ENCODE data around the gene SLC2A4.

SLC2A4 gene

GRCh38 chr17:7308625-7309433 is 27.3 kb downstream of the SLC2A4 start:
- Histone ChIP-seq H3K27ac (peak overlapping the region; percentile 99), H3K4me3 (peak overlapping the region; percentile 92)
- peak; percentile 86 for DNase-seq (ENCODE audit: low spot score)
- TF ChIP-seq, protein P1, sequence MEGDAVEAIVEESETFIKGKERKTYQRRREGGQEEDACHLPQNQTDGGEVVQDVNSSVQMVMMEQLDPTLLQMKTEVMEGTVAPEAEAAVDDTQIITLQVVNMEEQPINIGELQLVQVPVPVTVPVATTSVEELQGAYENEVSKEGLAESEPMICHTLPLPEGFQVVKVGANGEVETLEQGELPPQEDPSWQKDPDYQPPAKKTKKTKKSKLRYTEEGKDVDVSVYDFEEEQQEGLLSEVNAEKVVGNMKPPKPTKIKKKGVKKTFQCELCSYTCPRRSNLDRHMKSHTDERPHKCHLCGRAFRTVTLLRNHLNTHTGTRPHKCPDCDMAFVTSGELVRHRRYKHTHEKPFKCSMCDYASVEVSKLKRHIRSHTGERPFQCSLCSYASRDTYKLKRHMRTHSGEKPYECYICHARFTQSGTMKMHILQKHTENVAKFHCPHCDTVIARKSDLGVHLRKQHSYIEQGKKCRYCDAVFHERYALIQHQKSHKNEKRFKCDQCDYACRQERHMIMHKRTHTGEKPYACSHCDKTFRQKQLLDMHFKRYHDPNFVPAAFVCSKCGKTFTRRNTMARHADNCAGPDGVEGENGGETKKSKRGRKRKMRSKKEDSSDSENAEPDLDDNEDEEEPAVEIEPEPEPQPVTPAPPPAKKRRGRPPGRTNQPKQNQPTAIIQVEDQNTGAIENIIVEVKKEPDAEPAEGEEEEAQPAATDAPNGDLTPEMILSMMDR (IDR thresholded peaks at IDR 0.05) = no peak

DNA sequence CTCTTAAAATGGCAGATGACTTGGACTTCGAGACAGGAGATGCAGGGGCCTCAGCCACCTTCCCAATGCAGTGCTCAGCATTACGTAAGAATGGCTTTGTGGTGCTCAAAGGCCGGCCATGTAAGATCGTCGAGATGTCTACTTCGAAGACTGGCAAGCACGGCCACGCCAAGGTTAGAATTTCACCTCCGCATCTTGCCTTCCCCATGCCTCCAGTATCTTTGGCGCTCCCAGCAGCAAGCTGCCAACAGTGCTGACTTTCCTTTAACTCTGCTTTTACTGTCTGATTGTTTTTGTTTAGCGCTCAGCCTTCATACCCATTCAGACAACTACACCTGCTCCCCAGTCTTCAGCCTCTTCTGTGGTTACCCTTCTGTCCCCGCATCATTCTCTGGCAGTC is 28.1 kb downstream of the SLC2A4 start:
- no peak for DNase-seq (ENCODE audit: low spot score)
- Histone ChIP-seq H3K4me3 (peak overlapping the region; percentile 92), H3K27ac (peak overlapping the region in 1 of 2 donors; percentile 99)
- TF ChIP-seq, protein P1 (IDR thresholded peaks at IDR 0.05) = no peak

GRCh38 chr17:7311110-7311705 is 29.7 kb downstream of the SLC2A4 start:
- no peak overlapping the region for H3K4me3 ChIP-seq
- peak overlapping the region in 1 of 2 donors; percentile 42 for H3K27ac ChIP-seq
- no peak for DNase-seq (ENCODE audit: low spot score)
- TF ChIP-seq, protein P1 (IDR thresholded peaks at IDR 0.05) = no peak

GRCh38 chr17:7312432-7313087 is 31.0 kb downstream of the SLC2A4 start:
- no peak for DNase-seq (ENCODE audit: low spot score)
- Histone ChIP-seq H3K27ac (peak overlapping the region in 1 of 2 donors; percentile 21), H3K4me3 (no peak overlapping the region)
- TF ChIP-seq, protein P1 (IDR thresholded peaks at IDR 0.05) = no peak

DNA sequence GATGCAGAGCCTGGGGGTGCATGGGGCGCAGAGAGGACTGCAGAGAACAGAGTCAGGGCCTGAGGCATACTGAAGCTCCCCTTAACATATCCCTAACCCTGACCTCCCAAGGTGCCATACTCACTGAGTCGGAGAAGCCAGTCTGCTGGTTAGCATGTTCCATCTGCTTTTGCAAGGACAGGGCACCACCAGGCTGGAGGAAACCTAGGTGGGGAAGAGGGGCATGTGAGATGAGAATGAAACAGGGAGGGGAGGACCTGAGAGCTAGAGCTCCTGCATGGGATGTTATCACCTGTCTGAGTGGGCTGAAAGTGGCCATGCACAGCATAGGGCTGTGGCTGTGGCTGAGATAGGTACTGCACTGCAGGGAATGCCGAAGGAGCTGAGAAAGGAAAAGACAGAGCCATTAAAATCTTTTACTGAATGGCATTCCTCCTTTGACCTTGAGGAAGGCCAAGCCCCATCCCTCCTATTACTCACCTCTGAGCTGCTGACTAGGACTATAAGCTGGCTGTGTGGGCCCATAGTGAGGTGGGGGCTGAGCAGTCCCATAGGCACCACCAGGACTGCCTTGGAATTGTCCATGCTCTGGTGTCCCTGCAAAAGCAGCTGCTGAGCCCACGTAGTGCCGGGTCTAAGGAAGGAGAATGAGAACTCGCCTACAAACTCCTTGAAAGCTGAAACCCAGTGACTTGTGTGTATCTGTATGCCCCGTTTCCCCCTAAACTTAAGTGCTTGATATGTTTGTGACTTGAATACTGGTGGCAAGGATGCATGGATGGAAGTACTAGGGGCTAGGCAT is 31.8 kb downstream of the SLC2A4 start:
- no peak overlapping the region for H3K4me3 ChIP-seq
- DNase-seq (ENCODE audit: low spot score) = no peak
- H3K27ac ChIP-seq = peak overlapping the region in 1 of 2 donors; percentile 21
- TF ChIP-seq, protein P1 (IDR thresholded peaks at IDR 0.05) = no peak

GRCh38 chr17:7313890-7314718 is 32.6 kb downstream of the SLC2A4 start:
- Histone ChIP-seq H3K27ac (peak overlapping the region; percentile 95 to 97), H3K4me3 (peak overlapping the region; percentile 81)
- DNase-seq (ENCODE audit: low spot score) = no peak
- TF ChIP-seq, protein P1 (IDR thresholded peaks at IDR 0.05) = no peak
